ENCODE results near the gene BCAS4.

DNA sequence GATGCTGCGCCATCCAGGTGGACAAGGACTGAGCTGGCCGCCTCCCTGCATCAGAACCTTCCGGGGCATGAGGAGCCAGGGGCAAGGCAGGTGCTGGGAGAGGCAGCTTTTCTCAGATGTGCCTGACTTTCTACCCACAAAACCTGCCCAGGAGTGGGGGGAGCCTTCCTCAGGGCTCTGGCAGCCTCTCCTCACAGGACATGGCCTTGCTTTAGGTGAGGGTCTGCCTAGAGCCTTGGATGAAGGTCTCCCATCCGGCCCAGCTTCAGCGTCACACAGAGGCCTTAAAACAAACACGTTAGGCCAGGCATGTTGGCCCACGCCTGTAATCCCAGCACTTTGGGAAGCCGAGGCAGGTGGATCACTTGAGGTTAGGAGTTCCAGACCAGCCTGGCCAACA, 7.4 kb downstream of the BCAS4 start:
- TF ChIP-seq, protein P1, sequence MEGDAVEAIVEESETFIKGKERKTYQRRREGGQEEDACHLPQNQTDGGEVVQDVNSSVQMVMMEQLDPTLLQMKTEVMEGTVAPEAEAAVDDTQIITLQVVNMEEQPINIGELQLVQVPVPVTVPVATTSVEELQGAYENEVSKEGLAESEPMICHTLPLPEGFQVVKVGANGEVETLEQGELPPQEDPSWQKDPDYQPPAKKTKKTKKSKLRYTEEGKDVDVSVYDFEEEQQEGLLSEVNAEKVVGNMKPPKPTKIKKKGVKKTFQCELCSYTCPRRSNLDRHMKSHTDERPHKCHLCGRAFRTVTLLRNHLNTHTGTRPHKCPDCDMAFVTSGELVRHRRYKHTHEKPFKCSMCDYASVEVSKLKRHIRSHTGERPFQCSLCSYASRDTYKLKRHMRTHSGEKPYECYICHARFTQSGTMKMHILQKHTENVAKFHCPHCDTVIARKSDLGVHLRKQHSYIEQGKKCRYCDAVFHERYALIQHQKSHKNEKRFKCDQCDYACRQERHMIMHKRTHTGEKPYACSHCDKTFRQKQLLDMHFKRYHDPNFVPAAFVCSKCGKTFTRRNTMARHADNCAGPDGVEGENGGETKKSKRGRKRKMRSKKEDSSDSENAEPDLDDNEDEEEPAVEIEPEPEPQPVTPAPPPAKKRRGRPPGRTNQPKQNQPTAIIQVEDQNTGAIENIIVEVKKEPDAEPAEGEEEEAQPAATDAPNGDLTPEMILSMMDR (IDR thresholded peaks at IDR 0.05): no peak
- no peak for TF ChIP-seq ZBTB21 (CRISPR knock-in tag; IDR thresholded peaks at IDR 0.05; ENCODE audit: borderline replicate concordance)
- no peak for TF ChIP-seq SMAD3 (CRISPR knock-in tag; IDR thresholded peaks at IDR 0.05; ENCODE audit: borderline replicate concordance)
- no peak for TF ChIP-seq GABPB1 (CRISPR knock-in tag; IDR thresholded peaks at IDR 0.05)
- TF ChIP-seq, protein P2, sequence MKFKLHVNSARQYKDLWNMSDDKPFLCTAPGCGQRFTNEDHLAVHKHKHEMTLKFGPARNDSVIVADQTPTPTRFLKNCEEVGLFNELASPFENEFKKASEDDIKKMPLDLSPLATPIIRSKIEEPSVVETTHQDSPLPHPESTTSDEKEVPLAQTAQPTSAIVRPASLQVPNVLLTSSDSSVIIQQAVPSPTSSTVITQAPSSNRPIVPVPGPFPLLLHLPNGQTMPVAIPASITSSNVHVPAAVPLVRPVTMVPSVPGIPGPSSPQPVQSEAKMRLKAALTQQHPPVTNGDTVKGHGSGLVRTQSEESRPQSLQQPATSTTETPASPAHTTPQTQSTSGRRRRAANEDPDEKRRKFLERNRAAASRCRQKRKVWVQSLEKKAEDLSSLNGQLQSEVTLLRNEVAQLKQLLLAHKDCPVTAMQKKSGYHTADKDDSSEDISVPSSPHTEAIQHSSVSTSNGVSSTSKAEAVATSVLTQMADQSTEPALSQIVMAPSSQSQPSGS (CRISPR knock-in tag; IDR thresholded peaks at IDR 0.05; ENCODE audit: borderline replicate concordance, low read depth): no peak
